ENCODE measurements around the gene ITPR2. TPM values are rescaled to one million over a fixed set of nuclear protein-coding genes. Genes with fewer than 3 reads are reported as not detected.

Gene ITPR2
- total RNA-seq, 2 experiments from 2014 or later, result 33.5 to 34.6 TPM

DNA sequence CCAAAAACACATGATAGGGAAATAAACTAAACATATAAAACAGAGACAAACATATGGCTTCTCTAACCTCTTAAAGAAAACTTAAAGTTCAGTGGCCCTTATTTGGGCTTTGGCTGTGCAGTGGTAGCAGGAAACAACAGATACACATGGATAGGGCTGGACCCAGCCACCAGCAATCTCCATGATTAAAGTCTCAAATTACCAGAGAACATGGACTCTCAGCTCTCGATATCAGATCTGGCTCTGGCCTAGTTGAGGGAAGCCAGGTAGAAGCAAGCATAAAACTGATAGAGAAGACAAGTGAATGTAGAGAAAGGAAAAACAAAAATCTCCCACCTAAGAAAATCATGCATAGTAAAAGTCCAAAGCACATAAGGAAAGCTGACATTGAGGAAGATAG, 164.8 kb downstream of the ITPR2 start:
- no peaks in the 10 kb centered on the region for H3K9me3 Mint-ChIP-seq (ENCODE audit: insufficient read depth)
- DNase-seq (no peak), ATAC-seq (no peak)
- H3K27me3 Mint-ChIP-seq (ENCODE audit: low read depth), result no peaks in the 10 kb centered on the region
- H3K4me1 Mint-ChIP-seq (ENCODE audit: low read depth), result no peaks in the 10 kb centered on the region
- H3K27ac Mint-ChIP-seq, result no peak overlapping the region
- ChIA-PET POLR2A (no interaction called here), CTCF (interaction anchor here (0.8 kb wide), 1 partner anchor 33 kb away, joined by 4 read pairs; no protein-coding TSS in a partner anchor)
- H3K4me3 Mint-ChIP-seq, result no peak overlapping the region
- H3K36me3 Mint-ChIP-seq (ENCODE audit: low read depth), result peaks cover 5% of the 10 kb centered on the region

GRCh38 chr12:26666286-26666685, 166.7 kb downstream of the ITPR2 start:
- Mint-ChIP-seq H3K4me1 (ENCODE audit: low read depth) (no peaks in the 10 kb centered on the region), H3K27me3 (ENCODE audit: low read depth) (no peaks in the 10 kb centered on the region), H3K9me3 (ENCODE audit: insufficient read depth) (no peaks in the 10 kb centered on the region), H3K36me3 (ENCODE audit: low read depth) (peaks cover 8% of the 10 kb centered on the region), H3K27ac (no peak overlapping the region), H3K4me3 (no peak overlapping the region)
- ATAC-seq (no peak), DNase-seq (no peak)
- POLR2A ChIA-PET, result no interaction called here
- CTCF ChIA-PET, result interaction anchor here (1.2 kb wide), 1 partner anchor 35 kb away, joined by 3 read pairs; no protein-coding TSS in a partner anchor

DNA sequence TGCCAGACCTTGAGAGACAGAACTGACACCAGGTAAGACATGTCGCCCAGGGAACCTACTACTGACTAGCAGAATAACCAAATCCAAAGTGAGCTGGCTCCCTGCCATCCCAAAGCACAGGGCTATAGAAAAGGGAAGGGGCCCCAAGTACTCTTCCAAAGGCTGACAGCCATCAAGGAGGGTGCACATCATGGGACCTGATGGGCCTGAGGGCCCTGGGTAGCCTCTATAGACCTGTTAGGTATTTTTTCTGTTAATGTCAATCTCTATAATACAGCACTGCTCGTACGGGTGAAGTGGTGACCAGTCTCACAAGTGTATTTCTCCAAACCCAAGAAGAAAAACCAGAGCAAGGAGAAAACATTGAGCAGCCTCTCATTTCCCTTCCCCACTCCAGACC, 171.6 kb downstream of the ITPR2 start:
- H3K4me1 Mint-ChIP-seq (ENCODE audit: low read depth), result no peaks in the 10 kb centered on the region
- H3K27me3 Mint-ChIP-seq (ENCODE audit: low read depth), result no peaks in the 10 kb centered on the region
- no peak for DNase-seq
- no peak for ATAC-seq
- no peak overlapping the region for H3K27ac Mint-ChIP-seq
- CTCF ChIA-PET, result interaction anchor here (1.1 kb wide), 2 partner anchors 9 kb away, joined by 4 read pairs; no protein-coding TSS in a partner anchor
- POLR2A ChIA-PET, result no interaction called here
- H3K9me3 Mint-ChIP-seq (ENCODE audit: insufficient read depth), result no peaks in the 10 kb centered on the region
- peaks cover 13% of the 10 kb centered on the region for H3K36me3 Mint-ChIP-seq (ENCODE audit: low read depth)
- H3K4me3 Mint-ChIP-seq, result no peak overlapping the region

DNA sequence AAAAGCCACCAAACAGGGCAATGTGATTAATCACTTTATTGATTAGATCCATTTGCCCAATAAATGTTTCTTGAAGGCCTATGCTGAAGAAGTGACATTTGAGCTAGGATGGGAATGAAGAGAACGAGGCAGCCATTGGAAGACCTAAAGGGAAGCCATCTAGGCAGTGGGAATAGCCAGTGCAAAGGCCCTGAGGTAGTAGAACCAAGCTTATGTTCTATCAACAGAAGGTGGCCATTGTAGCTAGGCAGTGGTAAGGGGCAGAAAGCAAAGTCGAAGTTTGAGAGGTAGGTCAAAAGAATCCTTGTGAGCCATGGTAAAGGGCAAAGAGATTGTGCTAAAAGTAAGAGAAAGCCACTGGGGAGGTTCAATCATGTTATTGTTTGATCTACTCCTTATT, 173.1 kb downstream of the ITPR2 start:
- CTCF ChIA-PET, result no interaction called here
- POLR2A ChIA-PET, result no interaction called here

DNA sequence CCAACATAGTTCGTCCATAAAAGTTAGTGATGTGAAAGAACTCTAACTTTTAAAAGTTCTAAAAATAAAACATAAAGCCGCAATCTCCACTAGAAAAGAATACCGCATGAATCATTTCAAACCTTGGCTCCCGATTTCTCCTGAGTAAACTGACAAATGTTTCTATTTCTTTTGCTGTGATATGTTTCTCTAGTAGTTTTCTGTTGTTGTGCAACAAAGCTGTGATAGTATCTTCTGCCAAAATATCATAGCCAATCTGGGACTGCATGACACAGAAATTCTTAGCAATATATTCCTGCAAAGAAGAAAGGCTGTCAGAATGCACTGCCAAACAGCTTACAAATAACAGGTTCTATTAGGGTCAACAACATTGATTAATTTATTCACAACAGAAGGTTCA, 174.0 kb downstream of the ITPR2 start:
- no peak for DNase-seq
- H3K9me3 Mint-ChIP-seq (ENCODE audit: insufficient read depth), result no peaks in the 10 kb centered on the region
- no peaks in the 10 kb centered on the region for H3K4me1 Mint-ChIP-seq (ENCODE audit: low read depth)
- CTCF ChIA-PET, result no interaction called here
- no peak overlapping the region for H3K4me3 Mint-ChIP-seq
- POLR2A ChIA-PET, result interaction anchor here (0.7 kb wide), 1 partner anchor 581 kb away, joined by 3 read pairs; no protein-coding TSS in a partner anchor
- H3K27me3 Mint-ChIP-seq (ENCODE audit: low read depth), result no peaks in the 10 kb centered on the region
- ATAC-seq, result no peak
- no peak overlapping the region for H3K27ac Mint-ChIP-seq
- H3K36me3 Mint-ChIP-seq (ENCODE audit: low read depth), result peaks cover 25% of the 10 kb centered on the region

More for the DNA sequence above, 173.1 kb downstream of the ITPR2 start:
- peaks cover 21% of the 10 kb centered on the region for H3K36me3 Mint-ChIP-seq (ENCODE audit: low read depth)
- H3K4me3 Mint-ChIP-seq, result no peak overlapping the region
- H3K27ac Mint-ChIP-seq, result no peak overlapping the region
- DNase-seq (no peak), ATAC-seq (no peak)
- no peaks in the 10 kb centered on the region for H3K4me1 Mint-ChIP-seq (ENCODE audit: low read depth)
- no peaks in the 10 kb centered on the region for H3K27me3 Mint-ChIP-seq (ENCODE audit: low read depth)
- H3K9me3 Mint-ChIP-seq (ENCODE audit: insufficient read depth), result no peaks in the 10 kb centered on the region

GRCh38 chr12:26654623-26655022, 178.4 kb downstream of the ITPR2 start:
- CTCF ChIA-PET, result no interaction called here
- POLR2A ChIA-PET, result no interaction called here
- H3K4me1 Mint-ChIP-seq (ENCODE audit: low read depth), result no peaks in the 10 kb centered on the region
- H3K4me3 Mint-ChIP-seq, result no peak overlapping the region
- no peaks in the 10 kb centered on the region for H3K9me3 Mint-ChIP-seq (ENCODE audit: insufficient read depth)
- ATAC-seq (no peak), DNase-seq (no peak)
- H3K27me3 Mint-ChIP-seq (ENCODE audit: low read depth), result no peaks in the 10 kb centered on the region
- H3K36me3 Mint-ChIP-seq (ENCODE audit: low read depth), result peaks cover 43% of the 10 kb centered on the region
- H3K27ac Mint-ChIP-seq, result no peak overlapping the region

DNA sequence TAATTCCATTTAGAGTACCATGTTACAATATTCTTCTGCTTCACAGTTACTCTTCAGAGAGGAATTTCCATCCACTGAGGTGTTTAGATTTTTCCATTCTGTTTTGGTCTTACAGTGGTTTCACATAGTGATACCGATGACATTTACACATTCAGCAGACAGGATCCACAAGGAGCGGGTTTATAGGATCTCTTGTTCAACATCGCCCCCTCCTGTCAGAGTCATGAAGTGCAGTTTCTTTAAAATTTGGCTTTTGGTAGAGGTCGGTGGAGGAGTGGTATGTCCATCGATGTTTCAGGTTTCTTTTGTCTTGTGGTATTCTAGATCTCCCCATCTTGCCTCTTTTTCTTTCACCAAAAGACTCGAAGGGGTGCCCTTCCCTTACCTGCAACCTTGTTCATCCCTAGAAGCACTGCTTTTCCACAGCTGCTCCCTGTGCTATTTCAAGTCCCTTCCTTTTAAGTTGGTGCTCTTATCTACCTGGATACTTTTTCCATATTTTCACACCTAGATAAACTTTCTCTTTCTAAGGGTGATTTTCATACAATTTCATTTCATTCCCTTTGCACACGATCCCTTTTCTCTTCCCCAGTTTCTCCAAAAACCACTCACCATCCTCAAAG, 181.3 kb downstream of the ITPR2 start:
- H3K27ac Mint-ChIP-seq, result no peak overlapping the region
- POLR2A ChIA-PET, result no interaction called here
- no peaks in the 10 kb centered on the region for H3K4me1 Mint-ChIP-seq (ENCODE audit: low read depth)
- H3K9me3 Mint-ChIP-seq (ENCODE audit: insufficient read depth), result no peaks in the 10 kb centered on the region
- DNase-seq (peak; percentile 66), ATAC-seq (no peak)
- peaks cover 35% of the 10 kb centered on the region for H3K36me3 Mint-ChIP-seq (ENCODE audit: low read depth)
- CTCF ChIA-PET, result interaction anchor here (0.6 to 3.0 kb wide), 21 partner anchors 9 to 1104 kb away, joined by 3 to 17 read pairs (median 3); no protein-coding TSS in a partner anchor
- H3K4me3 Mint-ChIP-seq, result no peak overlapping the region
- no peaks in the 10 kb centered on the region for H3K27me3 Mint-ChIP-seq (ENCODE audit: low read depth)

GRCh38 chr12:26651036-26651435, 182.0 kb downstream of the ITPR2 start:
- CTCF ChIA-PET, result interaction anchor here (0.6 to 3.0 kb wide), 10 partner anchors 9 to 554 kb away, joined by 3 to 17 read pairs (median 4); no protein-coding TSS in a partner anchor
- Mint-ChIP-seq H3K9me3 (ENCODE audit: insufficient read depth) (no peaks in the 10 kb centered on the region), H3K4me1 (ENCODE audit: low read depth) (no peaks in the 10 kb centered on the region), H3K36me3 (ENCODE audit: low read depth) (peaks cover 32% of the 10 kb centered on the region), H3K27ac (no peak overlapping the region), H3K27me3 (ENCODE audit: low read depth) (no peaks in the 10 kb centered on the region), H3K4me3 (no peak overlapping the region)
- ATAC-seq (no peak), DNase-seq (no peak)
- POLR2A ChIA-PET, result no interaction called here

GRCh38 chr12:26648999-26649398, 184.0 kb downstream of the ITPR2 start:
- ChIA-PET CTCF (no interaction called here), POLR2A (no interaction called here)
- no peak overlapping the region for H3K27ac Mint-ChIP-seq
- no peaks in the 10 kb centered on the region for H3K27me3 Mint-ChIP-seq (ENCODE audit: low read depth)
- peaks cover 23% of the 10 kb centered on the region for H3K36me3 Mint-ChIP-seq (ENCODE audit: low read depth)
- no peak overlapping the region for H3K4me3 Mint-ChIP-seq
- no peak for ATAC-seq
- no peaks in the 10 kb centered on the region for H3K9me3 Mint-ChIP-seq (ENCODE audit: insufficient read depth)
- H3K4me1 Mint-ChIP-seq (ENCODE audit: low read depth), result no peaks in the 10 kb centered on the region
- DNase-seq, result no peak

DNA sequence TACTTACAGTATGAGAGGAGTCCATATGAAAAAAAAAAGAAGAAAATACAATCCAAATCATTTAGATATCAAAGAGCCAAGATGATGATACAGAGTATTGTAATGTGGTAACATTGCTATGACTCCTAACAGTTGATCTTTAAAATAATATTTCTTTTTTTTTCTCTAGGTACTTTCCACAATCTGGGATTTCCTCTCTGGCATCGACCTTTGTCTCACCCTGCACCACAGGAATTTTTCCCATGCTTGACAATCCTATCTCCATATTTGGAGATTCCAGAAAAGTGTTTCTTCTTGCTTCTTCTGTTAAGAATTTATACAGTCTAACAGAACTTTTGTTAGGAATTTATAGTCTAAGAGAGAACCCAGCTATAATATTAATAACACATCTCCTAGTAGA, 184.4 kb downstream of the ITPR2 start:
- no peak overlapping the region for H3K27ac Mint-ChIP-seq
- ATAC-seq (no peak), DNase-seq (no peak)
- no peaks in the 10 kb centered on the region for H3K9me3 Mint-ChIP-seq (ENCODE audit: insufficient read depth)
- no peaks in the 10 kb centered on the region for H3K4me1 Mint-ChIP-seq (ENCODE audit: low read depth)
- H3K36me3 Mint-ChIP-seq (ENCODE audit: low read depth), result peaks cover 20% of the 10 kb centered on the region
- CTCF ChIA-PET, result no interaction called here
- no peak overlapping the region for H3K4me3 Mint-ChIP-seq
- POLR2A ChIA-PET, result no interaction called here
- H3K27me3 Mint-ChIP-seq (ENCODE audit: low read depth), result no peaks in the 10 kb centered on the region

DNA sequence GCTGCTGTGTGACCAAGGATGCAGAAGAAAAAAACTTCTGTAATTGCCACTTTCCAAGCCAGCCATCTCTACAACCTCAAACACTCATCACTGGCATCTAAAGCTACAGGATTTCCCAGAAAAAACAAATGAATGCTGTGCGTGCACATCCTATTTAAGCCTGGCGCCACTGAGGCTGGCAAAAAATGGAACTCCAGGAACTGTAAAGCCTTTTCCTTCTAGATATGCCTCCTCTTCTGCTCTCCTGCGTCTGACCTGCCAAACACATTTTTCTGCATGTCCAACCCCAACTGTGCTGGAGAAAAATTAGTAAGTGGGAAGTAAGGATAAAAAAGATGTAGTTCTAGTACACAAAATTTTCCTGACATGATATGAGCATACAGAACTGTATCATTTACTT, 184.9 kb downstream of the ITPR2 start:
- no peaks in the 10 kb centered on the region for H3K9me3 Mint-ChIP-seq (ENCODE audit: insufficient read depth)
- DNase-seq (no peak), ATAC-seq (no peak)
- ChIA-PET CTCF (no interaction called here), POLR2A (no interaction called here)
- no peak overlapping the region for H3K4me3 Mint-ChIP-seq
- no peak overlapping the region for H3K27ac Mint-ChIP-seq
- H3K4me1 Mint-ChIP-seq (ENCODE audit: low read depth), result no peaks in the 10 kb centered on the region
- peaks cover 20% of the 10 kb centered on the region for H3K36me3 Mint-ChIP-seq (ENCODE audit: low read depth)
- H3K27me3 Mint-ChIP-seq (ENCODE audit: low read depth), result no peaks in the 10 kb centered on the region

GRCh38 chr12:26647088-26647487, 185.9 kb downstream of the ITPR2 start:
- ATAC-seq (no peak), DNase-seq (no peak)
- H3K9me3 Mint-ChIP-seq (ENCODE audit: insufficient read depth), result no peaks in the 10 kb centered on the region
- H3K4me1 Mint-ChIP-seq (ENCODE audit: low read depth), result no peaks in the 10 kb centered on the region
- peaks cover 15% of the 10 kb centered on the region for H3K36me3 Mint-ChIP-seq (ENCODE audit: low read depth)
- no peak overlapping the region for H3K27ac Mint-ChIP-seq
- POLR2A ChIA-PET, result no interaction called here
- CTCF ChIA-PET, result interaction anchor here (1.4 kb wide), 1 partner anchor 16 kb away, joined by 3 read pairs; no protein-coding TSS in a partner anchor
- no peak overlapping the region for H3K4me3 Mint-ChIP-seq
- H3K27me3 Mint-ChIP-seq (ENCODE audit: low read depth), result no peaks in the 10 kb centered on the region

GRCh38 chr12:26646571-26646970, 186.4 kb downstream of the ITPR2 start:
- H3K9me3 Mint-ChIP-seq (ENCODE audit: insufficient read depth), result no peaks in the 10 kb centered on the region
- POLR2A ChIA-PET, result no interaction called here
- H3K27ac Mint-ChIP-seq, result no peak overlapping the region
- CTCF ChIA-PET, result interaction anchor here (1.4 kb wide), 1 partner anchor 15 kb away, joined by 3 read pairs; no protein-coding TSS in a partner anchor
- H3K27me3 Mint-ChIP-seq (ENCODE audit: low read depth), result no peaks in the 10 kb centered on the region
- ATAC-seq (no peak), DNase-seq (no peak)
- H3K4me1 Mint-ChIP-seq (ENCODE audit: low read depth), result no peaks in the 10 kb centered on the region
- no peak overlapping the region for H3K4me3 Mint-ChIP-seq
- H3K36me3 Mint-ChIP-seq (ENCODE audit: low read depth), result peaks cover 10% of the 10 kb centered on the region
